Right atrium auricular region (tissue), 2 donors: Measurements from ENCODE around the gene SLC39A8. TPM values are rescaled to one million over a fixed set of nuclear protein-coding genes. Genes with fewer than 3 reads are reported as not detected.
A peak's percentile ranks its signal among the peaks of the same experiment; 100 is the strongest.

Source experiments
- DNase-seq: peaks from one replicate; pipeline ENCODE4 v3.0.0-alpha.2; 2019; ENCODE audit warnings: low spot score
- H3K27ac ChIP-seq, 2 donors: fragments of 200-600 bp; sonication (generic); 1 replicate in 1 of 2; 2 replicates in 1 of 2; pipeline ENCODE4 v1.5.1; 2016 to 2019
- H3K27me3 ChIP-seq, 2 donors: fragments of 200-600 bp; sonication (generic); one replicate each; pipeline versions ENCODE4 v1.5.1 to v1.6.0; 2017 to 2019
- H3K36me3 ChIP-seq: fragments of 200-600 bp; sonication (generic); one replicate; pipeline ENCODE4 v1.5.1; 2016
- H3K4me1 ChIP-seq, 2 donors: fragments of 200-600 bp; sonication (generic); one replicate each; pipeline versions ENCODE4 v1.5.1 to v1.6.0; 2017 to 2019
- H3K4me3 ChIP-seq, 2 donors: fragments of 200-600 bp; sonication (generic); 1 replicate in 1 of 2; 2 replicates in 1 of 2; pipeline ENCODE4 v1.5.1; 2017 to 2019; ENCODE audit warnings: mild to moderate bottlenecking in 1 of 2, moderate library complexity in 1 of 2
- H3K9me3 ChIP-seq, 2 donors: fragments of 200-600 bp; sonication (generic); one replicate each; pipeline ENCODE4 v1.5.1; 2019
- total RNA-seq, 2 donors: library from RNA; depleted of rRNA; stranded (reverse); fragments of >200 nt; gene quantifications; one replicate each; pipeline ENCODE4 v1.1.0, GENCODE V29; 2016
- TF ChIP-seq, protein P1 (sequence below), 2 donors: fragments of 200-600 bp; sonication (generic); IDR thresholded peaks; one replicate each; pipeline ENCODE4 v1.5.1; 2019; ENCODE audit warnings: antibody characterized with exemption in 2 of 2

SLC39A8 gene
- total RNA-seq, 2 donors from 2014 or later, result 64.3 to 143 TPM

DNA sequence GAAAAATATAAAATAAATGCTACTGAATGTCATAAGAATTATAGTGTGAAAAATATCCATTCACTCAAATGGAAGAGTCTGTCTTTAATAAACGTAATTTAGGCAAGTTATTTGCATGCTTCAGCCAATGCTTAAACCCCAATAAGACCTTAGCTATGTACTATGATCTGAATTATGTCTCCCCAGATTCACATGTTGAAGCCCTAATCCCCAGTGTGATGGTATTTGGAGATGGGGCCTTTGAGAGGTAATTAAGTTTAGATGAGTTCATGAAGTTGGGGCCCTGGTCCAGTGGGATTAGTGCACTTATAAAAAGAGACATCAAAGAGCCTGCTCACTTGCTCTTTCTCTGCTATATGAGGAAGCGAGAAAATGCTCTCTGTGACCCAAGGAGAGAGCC is 28.7 kb downstream of the SLC39A8 start:
- TF ChIP-seq, protein P1, sequence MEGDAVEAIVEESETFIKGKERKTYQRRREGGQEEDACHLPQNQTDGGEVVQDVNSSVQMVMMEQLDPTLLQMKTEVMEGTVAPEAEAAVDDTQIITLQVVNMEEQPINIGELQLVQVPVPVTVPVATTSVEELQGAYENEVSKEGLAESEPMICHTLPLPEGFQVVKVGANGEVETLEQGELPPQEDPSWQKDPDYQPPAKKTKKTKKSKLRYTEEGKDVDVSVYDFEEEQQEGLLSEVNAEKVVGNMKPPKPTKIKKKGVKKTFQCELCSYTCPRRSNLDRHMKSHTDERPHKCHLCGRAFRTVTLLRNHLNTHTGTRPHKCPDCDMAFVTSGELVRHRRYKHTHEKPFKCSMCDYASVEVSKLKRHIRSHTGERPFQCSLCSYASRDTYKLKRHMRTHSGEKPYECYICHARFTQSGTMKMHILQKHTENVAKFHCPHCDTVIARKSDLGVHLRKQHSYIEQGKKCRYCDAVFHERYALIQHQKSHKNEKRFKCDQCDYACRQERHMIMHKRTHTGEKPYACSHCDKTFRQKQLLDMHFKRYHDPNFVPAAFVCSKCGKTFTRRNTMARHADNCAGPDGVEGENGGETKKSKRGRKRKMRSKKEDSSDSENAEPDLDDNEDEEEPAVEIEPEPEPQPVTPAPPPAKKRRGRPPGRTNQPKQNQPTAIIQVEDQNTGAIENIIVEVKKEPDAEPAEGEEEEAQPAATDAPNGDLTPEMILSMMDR (IDR thresholded peaks at IDR 0.05), result no peak
- H3K27ac ChIP-seq, result peak overlapping the region in 1 of 2 donors; percentile 52
- no peak for DNase-seq
- H3K27me3 ChIP-seq, result no peaks in the 10 kb centered on the region
- H3K4me3 ChIP-seq, result no peak overlapping the region
- H3K4me1 ChIP-seq, result peaks cover 0 to 4% of the 10 kb centered on the region in 2 donors
- H3K9me3 ChIP-seq, result no peaks in the 10 kb centered on the region
- H3K36me3 ChIP-seq, result no peaks in the 10 kb centered on the region

DNA sequence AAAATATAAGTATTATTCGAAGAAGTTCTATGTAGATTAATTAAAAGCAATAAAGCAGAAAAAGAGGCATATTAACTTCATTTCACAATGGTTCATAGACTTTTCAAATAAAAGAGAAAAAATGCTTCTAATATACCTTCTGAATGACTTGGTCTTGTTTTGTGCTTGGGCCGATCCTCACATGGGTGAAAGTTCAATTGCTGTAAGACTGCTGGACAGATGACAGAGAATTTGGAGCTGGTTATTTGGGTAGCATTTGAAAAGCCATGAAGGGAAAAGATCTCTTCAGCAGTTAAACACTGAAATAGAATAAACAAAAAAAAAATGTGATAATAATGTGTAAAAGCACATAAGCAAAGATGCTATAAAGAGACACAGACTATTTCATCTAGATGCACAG is 29.8 kb downstream of the SLC39A8 start:
- TF ChIP-seq, protein P1 (IDR thresholded peaks at IDR 0.05), result no peak
- Histone ChIP-seq H3K4me3 (no peak overlapping the region), H3K27ac (no peak overlapping the region), H3K36me3 (no peaks in the 10 kb centered on the region), H3K4me1 (peaks cover 0 to 4% of the 10 kb centered on the region in 2 donors), H3K27me3 (no peaks in the 10 kb centered on the region), H3K9me3 (no peaks in the 10 kb centered on the region)
- DNase-seq, result no peak

- H3K9me3 ChIP-seq, result no peaks in the 10 kb centered on the region
- no peak overlapping the region for H3K4me3 ChIP-seq
- DNase-seq, result no peak
- TF ChIP-seq, protein P1 (IDR thresholded peaks at IDR 0.05), result no peak
- no peaks in the 10 kb centered on the region for H3K4me1 ChIP-seq
- H3K27ac ChIP-seq, result no peak overlapping the region
- no peaks in the 10 kb centered on the region for H3K27me3 ChIP-seq
- no peaks in the 10 kb centered on the region for H3K36me3 ChIP-seq
Measured at GRCh38 chr4:102312417-102312816, 32.9 kb downstream of the SLC39A8 start.

DNA sequence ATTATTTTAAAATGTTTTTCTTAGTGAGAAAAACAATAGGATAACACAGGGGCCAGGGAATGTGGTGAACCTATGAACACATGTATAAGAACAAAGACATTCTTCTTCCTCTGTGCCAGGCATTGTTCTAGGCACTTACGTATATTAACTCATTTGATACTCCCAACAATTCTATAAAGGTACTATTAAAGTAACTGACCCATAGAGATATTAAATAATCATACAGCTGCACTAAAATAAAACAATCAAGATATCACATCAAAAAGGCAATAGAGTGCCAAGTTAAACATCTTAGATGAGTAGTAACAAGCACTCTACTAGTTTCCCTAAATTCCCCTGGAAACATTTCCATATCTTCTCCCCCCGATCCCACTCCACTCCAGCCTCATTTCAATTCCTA is 33.4 kb downstream of the SLC39A8 start:
- TF ChIP-seq, protein P1 (IDR thresholded peaks at IDR 0.05), result no peak
- Histone ChIP-seq H3K36me3 (no peaks in the 10 kb centered on the region), H3K4me1 (no peaks in the 10 kb centered on the region), H3K27me3 (no peaks in the 10 kb centered on the region), H3K27ac (no peak overlapping the region), H3K9me3 (no peaks in the 10 kb centered on the region), H3K4me3 (no peak overlapping the region)
- DNase-seq, result no peak

DNA sequence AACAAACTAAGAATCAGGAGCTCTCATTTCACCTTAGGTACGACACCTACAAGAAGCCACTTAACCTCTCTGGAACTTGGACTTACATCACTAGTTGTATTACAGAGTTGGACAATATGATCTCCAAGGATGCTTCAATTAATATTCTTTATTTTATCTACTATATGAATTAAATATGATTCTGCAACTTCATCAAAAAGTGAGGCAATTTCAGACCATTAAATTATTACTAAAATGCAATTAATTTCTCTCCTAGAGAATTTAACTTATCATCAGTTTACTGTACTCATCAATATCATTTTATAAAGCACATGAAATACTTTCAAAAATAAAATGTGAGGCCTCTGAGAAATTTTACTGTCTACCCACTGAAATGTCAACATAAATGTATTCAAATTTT is 33.9 kb downstream of the SLC39A8 start:
- Histone ChIP-seq H3K27me3 (no peaks in the 10 kb centered on the region), H3K27ac (no peak overlapping the region), H3K4me1 (no peaks in the 10 kb centered on the region), H3K36me3 (no peaks in the 10 kb centered on the region), H3K9me3 (no peaks in the 10 kb centered on the region), H3K4me3 (no peak overlapping the region)
- TF ChIP-seq, protein P1 (IDR thresholded peaks at IDR 0.05), result no peak
- DNase-seq, result no peak

DNA sequence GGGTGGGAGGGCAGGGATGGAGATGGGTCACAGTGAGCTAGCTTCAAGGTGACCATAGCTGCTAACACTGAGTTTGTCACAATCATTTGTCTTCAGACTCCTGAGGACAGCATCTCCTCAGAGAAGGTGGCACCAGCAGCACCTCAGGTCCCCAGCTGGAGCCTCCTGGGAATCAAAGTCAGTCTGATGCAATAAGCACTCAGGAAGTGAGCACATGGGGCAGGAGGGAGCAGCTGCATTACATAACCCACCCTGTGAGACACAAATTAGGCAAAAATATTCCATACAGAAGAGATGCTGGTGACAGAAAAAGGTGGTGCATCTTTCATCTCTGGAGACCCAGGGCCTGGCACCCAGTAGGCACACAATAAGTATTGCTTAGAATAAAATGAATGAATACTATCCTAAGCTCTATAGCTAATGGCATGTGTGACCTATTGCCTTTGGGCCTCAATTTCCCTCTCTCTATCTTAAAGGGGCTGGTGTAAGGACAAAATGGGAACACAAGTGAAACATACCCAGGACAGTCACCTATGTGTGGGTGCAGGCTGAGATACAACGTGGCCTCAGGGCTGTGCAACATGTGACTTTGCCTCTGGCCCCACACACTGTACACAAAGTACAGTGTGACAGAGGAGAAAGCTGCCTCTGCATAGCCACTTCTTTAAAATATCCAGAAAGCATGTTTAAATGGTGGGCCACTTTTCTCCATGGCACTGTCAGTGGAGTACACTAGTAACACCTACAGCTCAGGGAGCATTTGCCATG is 37.1 kb downstream of the SLC39A8 start:
- TF ChIP-seq, protein P1 (IDR thresholded peaks at IDR 0.05), result no peak
- Histone ChIP-seq H3K27ac (no peak overlapping the region), H3K9me3 (no peaks in the 10 kb centered on the region), H3K4me3 (no peak overlapping the region), H3K36me3 (no peaks in the 10 kb centered on the region), H3K4me1 (no peaks in the 10 kb centered on the region), H3K27me3 (no peaks in the 10 kb centered on the region)
- no peak for DNase-seq
